A673 (cell line): ENCODE measurements around the gene RASSF3. TPM values are rescaled to one million over a fixed set of nuclear protein-coding genes. Genes with fewer than 3 reads are reported as not detected.

Experiments used
- BruUV-seq: library from RNA; stranded (reverse); fragments of 400-500 nt; replicated peaks from 2 replicates; lab custom pipeline; 2021; lab: Mats Ljungman, UMichigan
- CTCF ChIA-PET: fragments of 300-600 bp; sonication (Branson Sonifier 250); formaldehyde crosslinking; loops from one replicate; lab custom pipeline; 2022; ENCODE audit warnings: antibody characterized with exemption; lab: Charles Lee
- POLR2A ChIA-PET: fragments of 300-600 bp; sonication (Branson Sonifier 250); formaldehyde crosslinking; loops from one replicate; lab custom pipeline; 2022; ENCODE audit warnings: antibody characterized with exemption; ENCODE audit not compliant: low non-redundant PET; lab: Charles Lee
- DNase-seq: peaks from one replicate; pipeline ENCODE4 v3.0.0-alpha.2; 2015; ENCODE audit warnings: low spot score
- H3K27ac ChIP-seq: fragments of 200-600 bp; sonication (generic); 2 replicates; pipeline ENCODE4 v1.5.1; 2016; ENCODE audit warnings: mixed run types, low read depth, mild to moderate bottlenecking, mixed read lengths, antibody characterized with exemption, low read length; ENCODE audit not compliant: poor library complexity, severe bottlenecking
- H3K27me3 ChIP-seq: fragments of 200-600 bp; sonication (generic); replicated peaks from 2 replicates; pipeline ENCODE4 v1.6.1; 2017; ENCODE audit warnings: mixed run types, low read depth, mild to moderate bottlenecking, mixed read lengths, antibody characterized with exemption, low read length; ENCODE audit not compliant: insufficient read depth, poor library complexity
- H3K36me3 ChIP-seq: fragments of 200-600 bp; sonication (generic); 2 replicates; pipeline ENCODE4 v1.6.1; 2016; ENCODE audit warnings: mixed run types, mild to moderate bottlenecking, mixed read lengths, antibody characterized with exemption, low read length; ENCODE audit not compliant: insufficient read depth, poor library complexity, severe bottlenecking
- H3K4me1 ChIP-seq: fragments of 200-600 bp; sonication (generic); 2 replicates; pipeline ENCODE4 v1.6.1; 2017; ENCODE audit warnings: mixed run types, mild to moderate bottlenecking, mixed read lengths, antibody characterized with exemption, low read length; ENCODE audit not compliant: insufficient read depth, poor library complexity, severe bottlenecking
- H3K4me3 ChIP-seq: fragments of 200-600 bp; sonication (generic); 2 replicates; pipeline ENCODE4 v1.5.1; 2016; ENCODE audit warnings: low read depth, mixed run types, mild to moderate bottlenecking, mixed read lengths, low read length; ENCODE audit not compliant: poor library complexity, severe bottlenecking
- H3K9me3 ChIP-seq: fragments of 200-600 bp; sonication (generic); 2 replicates; pipeline ENCODE4 v1.6.1; 2016; ENCODE audit warnings: mixed run types, low read depth, mild to moderate bottlenecking, mixed read lengths, antibody characterized with exemption, low read length; ENCODE audit not compliant: poor library complexity, severe bottlenecking
- EZH2 ChIP-seq: fragments of 200-600 bp; sonication (generic); IDR thresholded peaks from 2 replicates; pipeline ENCODE4 v1.6.1; 2017; ENCODE audit warnings: borderline replicate concordance, low read depth, mild to moderate bottlenecking, mixed read lengths, antibody characterized with exemption, low read length; ENCODE audit not compliant: poor library complexity, severe bottlenecking
- intact Hi-C: fragments of 100-400 bp; cut with micrococcal nuclease; formaldehyde crosslinking; loops from one replicate; pipeline ENCODE4 v1.10.0; 2022; ENCODE audit not compliant: unreplicated experiment
- total RNA-seq: library from RNA; stranded (reverse); gene quantifications from 2 replicates; pipeline ENCODE4 v1.2.3, GENCODE V29; 2021
- TF ChIP-seq, protein P1 (sequence below): fragments of 300-800, 200-600 bp; sonication (generic); conservative IDR thresholded peaks from 2 replicates; pipeline ENCODE4 v1.5.1; 2017; ENCODE audit warnings: low read depth, mild to moderate bottlenecking, antibody characterized with exemption, low read length, moderate library complexity, mixed read lengths

RASSF3 gene
- total RNA-seq, 1 experiment from 2014 or later = 38.2 TPM

DNA sequence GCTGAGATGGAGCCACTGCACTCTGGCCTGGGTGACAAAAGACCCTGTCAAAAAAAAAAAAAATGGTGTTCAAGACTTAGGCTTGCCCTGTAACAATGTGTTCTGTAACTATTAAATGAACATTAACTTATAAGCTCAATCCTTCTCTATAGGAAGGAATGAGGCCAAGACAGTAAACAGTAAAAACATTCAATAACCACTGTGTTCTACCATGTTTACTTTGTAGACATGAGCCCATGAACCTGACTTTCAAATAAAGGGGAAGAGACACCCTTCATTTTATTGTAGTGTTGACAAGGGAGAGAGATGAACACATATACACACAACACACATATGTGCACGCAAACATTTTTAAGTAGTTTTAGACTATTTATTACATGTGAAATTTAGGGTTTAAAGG, 20.1 kb upstream of the RASSF3 start:
- no peak for DNase-seq
- H3K27me3 ChIP-seq = no peaks in the 10 kb centered on the region
- ChIA-PET CTCF (no interaction called here), POLR2A (no interaction called here)
- no peaks in the 10 kb centered on the region for H3K9me3 ChIP-seq
- intact Hi-C loops = no loop called here
- no peak overlapping the region for H3K27ac ChIP-seq
- TF ChIP-seq, protein P1, sequence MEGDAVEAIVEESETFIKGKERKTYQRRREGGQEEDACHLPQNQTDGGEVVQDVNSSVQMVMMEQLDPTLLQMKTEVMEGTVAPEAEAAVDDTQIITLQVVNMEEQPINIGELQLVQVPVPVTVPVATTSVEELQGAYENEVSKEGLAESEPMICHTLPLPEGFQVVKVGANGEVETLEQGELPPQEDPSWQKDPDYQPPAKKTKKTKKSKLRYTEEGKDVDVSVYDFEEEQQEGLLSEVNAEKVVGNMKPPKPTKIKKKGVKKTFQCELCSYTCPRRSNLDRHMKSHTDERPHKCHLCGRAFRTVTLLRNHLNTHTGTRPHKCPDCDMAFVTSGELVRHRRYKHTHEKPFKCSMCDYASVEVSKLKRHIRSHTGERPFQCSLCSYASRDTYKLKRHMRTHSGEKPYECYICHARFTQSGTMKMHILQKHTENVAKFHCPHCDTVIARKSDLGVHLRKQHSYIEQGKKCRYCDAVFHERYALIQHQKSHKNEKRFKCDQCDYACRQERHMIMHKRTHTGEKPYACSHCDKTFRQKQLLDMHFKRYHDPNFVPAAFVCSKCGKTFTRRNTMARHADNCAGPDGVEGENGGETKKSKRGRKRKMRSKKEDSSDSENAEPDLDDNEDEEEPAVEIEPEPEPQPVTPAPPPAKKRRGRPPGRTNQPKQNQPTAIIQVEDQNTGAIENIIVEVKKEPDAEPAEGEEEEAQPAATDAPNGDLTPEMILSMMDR = no peak
- no peak for TF ChIP-seq EZH2
- no peaks in the 10 kb centered on the region for H3K36me3 ChIP-seq
- no TSS peak for BruUV-seq
- H3K4me3 ChIP-seq = no peak overlapping the region
- H3K4me1 ChIP-seq = no peaks in the 10 kb centered on the region

DNA sequence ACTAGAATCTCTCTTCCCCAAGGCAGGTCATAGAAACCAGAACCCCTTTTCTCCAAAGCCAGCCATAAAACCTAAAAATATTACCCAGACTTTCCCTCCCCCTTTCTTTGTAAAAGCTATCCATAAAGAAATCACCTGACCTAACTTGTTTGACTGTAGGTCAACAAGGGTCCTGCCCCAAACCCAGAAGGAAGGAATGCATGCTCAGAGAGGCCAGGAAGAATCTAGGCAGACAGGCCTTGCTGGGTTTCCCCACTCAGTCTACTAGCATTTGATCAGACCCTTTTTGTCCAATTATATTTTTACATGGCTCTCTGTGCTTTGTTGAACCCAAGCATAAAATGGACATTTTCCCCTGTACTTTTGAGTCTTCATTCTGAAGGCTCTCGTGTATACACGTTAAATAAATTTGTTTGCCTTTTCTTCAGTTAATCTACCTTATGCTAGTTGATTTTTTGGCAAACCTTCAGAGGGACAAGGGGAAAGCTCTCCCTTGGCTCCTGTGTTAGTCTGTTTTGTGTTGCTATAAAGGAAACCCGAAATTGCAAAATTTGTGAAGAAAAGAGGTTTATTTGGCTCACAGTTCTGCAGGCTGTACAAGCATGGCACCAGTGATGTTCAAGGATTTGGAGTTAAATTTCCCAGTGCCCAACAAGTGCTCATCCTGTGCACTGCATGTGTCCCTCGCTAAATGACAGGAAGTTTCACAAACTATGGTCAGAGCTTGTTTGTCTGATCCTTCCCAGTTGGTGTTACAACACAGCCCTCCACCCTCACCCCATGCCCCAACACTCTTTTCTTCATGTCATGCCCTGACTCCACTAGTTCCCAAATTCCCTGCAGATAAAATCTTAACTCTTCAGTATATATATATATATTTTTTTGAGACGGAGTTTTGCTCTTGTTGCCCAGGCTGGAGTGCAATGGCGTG, 14.2 kb upstream of the RASSF3 start:
- CTCF ChIA-PET = no interaction called here
- intact Hi-C loops = no loop called here
- POLR2A ChIA-PET = no interaction called here
- H3K27me3 ChIP-seq = no peaks in the 10 kb centered on the region
- H3K27ac ChIP-seq = no peak overlapping the region
- no peaks in the 10 kb centered on the region for H3K9me3 ChIP-seq
- TF ChIP-seq, protein P1 = no peak
- no peak for TF ChIP-seq EZH2
- BruUV-seq = no TSS peak
- no peaks in the 10 kb centered on the region for H3K4me1 ChIP-seq
- H3K36me3 ChIP-seq = no peaks in the 10 kb centered on the region
- no peak for DNase-seq
- no peak overlapping the region for H3K4me3 ChIP-seq

DNA sequence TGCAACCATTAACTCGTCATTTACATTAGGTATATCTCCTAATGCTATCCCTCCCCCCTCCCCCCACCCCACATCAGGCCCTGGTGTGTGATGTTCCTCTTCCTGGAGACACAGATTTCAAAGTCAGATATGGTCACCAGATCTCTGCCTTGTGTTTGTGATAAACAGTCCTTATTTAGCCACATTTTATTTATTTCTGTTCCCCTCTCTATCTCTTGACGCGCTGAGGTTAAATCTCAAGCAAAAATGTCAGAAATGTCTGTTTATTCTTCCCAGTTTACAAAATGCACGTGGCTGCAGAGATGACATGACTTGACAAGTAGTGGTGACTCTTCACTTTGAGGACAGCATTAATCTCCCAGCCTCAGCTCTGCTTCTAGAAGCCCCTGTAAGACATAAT, 11.5 kb upstream of the RASSF3 start:
- no peak for DNase-seq
- no TSS peak for BruUV-seq
- ChIA-PET POLR2A (no interaction called here), CTCF (no interaction called here)
- TF ChIP-seq, protein P1 = no peak
- no peak for TF ChIP-seq EZH2
- no peaks in the 10 kb centered on the region for H3K27me3 ChIP-seq
- no peaks in the 10 kb centered on the region for H3K9me3 ChIP-seq
- no peaks in the 10 kb centered on the region for H3K36me3 ChIP-seq
- H3K4me1 ChIP-seq = no peaks in the 10 kb centered on the region
- intact Hi-C loops = no loop called here
- no peak overlapping the region for H3K4me3 ChIP-seq
- H3K27ac ChIP-seq = no peak overlapping the region
